ENCODE results near the gene FOXO3.
"Not testable (repeated sequence)": the region's sequence is repeated elsewhere in the genome, so short reads cannot be mapped to it uniquely, and the experiment has no call there.

FOXO3 gene

DNA sequence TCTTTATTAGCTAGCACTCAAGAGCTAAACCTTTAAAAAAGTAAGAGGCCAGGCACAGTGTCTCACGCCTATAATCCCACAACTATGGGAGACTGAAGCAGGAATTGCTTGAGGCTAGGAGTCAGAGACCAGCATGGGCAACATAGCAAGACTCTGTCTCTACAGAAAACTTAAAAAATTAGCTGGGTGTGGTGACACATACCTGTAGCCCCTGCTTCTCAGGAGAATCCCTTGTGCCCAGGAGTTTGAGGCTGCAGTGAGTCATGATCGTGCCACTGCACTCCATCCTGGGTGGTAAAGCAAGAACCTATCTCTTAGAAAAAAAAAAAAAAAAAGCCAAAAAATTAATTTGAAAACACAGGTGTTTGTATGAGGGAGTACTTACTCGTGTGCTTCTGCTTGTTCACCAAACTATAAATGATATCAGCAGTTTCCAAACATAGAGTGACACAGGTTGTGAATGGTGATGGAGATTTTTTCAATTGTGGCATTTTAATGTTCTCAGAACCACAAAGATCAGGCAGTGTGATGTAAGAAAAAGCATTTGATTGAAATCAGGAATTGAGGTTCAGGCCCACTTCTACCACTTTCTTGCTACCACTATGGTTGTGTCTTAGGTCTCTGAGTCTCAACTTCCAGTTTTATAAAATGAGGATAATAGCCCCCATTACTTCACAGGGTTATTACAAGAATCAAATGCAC, 104.9 kb downstream of the FOXO3 start:
- DNase-seq, result no peak

DNA sequence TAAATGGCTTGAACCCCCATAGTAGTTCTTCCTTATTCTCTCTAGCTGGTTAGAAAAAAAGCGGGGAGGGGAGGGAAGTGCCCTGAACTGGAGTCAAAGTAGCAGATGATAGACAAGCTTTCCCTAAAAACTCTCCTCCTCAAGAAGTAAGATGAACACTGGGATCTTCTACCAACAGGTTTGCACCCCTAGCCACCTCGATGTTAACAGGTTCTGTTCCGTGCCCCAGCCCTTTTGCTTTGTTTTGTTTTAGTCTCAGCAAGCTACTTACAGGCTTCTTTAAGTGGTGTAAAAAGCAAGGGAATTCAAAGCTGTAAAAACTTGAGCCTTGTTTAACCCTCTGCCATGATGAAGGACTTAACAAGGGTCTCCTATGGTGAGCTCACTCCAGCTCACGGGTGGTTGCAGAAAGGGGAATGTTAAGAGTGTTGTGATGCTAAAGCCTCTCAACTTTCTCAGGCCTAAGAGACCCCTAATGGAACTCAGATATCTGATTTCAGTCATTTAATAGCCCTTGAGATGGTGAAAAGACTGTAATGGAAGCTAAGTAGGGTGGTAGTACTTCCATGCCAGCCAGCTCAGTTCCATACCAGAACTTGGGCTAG, 106.0 kb downstream of the FOXO3 start:
- no peak for DNase-seq

DNA sequence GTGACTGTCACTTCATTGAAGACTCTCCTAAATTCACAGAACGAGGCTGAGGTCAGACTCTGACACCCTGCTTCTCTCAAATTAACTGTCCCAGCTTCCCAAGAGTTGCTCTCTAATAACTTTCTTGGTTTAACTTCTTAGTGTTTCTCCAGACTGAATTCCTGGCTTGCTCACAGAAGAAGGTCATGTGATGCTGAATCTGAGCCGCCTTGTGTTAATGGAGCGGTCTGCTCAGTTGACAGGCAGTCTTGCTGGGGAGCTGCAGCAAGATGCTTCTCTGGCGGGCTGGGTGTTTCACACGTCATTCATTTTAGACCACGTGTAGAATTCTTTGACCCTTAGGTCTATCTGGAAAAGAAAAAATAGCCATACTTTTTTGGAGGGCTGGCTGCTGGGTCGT, 107.3 kb downstream of the FOXO3 start:
- no peak for DNase-seq

DNA sequence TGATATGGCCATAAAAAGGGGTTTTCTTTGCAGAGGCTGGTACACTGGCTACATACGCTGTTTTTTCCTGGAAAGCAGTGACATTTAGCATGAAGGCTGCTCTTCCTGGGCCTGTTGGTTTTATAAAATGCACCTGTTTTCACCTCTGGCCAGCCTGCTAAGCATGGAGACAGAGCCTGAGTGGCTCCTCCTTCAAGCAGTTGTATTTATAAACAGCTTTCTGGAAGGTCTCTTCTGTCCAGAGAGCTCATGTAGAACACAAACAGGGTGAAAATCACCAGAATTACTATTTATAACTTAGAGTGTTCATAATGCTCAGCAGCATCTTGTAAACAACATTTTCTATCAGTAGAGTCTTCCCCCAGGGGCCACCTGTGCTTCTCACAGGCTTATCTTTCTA, 109.0 kb downstream of the FOXO3 start:
- DNase-seq, result no peak

DNA sequence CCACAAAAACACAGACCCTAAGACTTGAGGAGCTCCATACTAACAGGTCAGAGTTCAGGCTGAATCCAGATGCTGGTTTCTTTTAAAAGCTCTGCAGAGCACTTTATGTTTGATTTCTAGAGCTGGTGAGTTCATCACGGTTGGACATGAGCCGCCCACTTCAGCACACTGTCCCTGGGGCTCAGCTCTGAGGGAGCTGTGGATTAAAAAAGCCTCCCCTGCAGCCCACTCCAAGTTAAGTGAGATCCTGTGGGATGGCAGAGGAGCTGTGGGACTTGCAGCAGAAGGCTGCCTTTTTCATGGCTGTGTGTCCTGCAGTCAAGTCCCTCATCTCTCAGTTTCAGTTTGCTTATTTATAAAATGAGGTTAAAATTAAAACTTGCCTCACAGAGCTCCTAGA, 110.5 kb downstream of the FOXO3 start:
- DNase-seq, result no peak

DNA sequence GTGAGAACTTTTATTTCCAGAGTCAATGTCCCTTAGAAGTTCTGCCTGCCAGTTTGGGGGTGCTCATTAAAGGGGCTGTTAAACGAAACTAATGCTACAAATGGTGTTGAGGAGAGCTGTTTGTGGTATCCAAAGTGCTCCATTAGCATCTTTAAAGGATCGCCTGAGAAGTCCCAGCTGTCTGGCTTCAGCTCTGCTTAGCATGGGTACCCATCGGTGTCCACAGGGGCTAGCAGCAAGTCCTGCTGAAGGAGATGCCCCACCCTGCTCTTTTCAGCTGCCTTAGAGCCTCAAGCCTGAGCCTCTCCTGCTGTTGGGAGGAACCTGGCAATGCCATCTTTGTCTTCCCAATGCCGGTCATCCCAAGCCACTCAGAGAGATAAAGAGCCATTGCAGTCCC, 111.1 kb downstream of the FOXO3 start:
- no peak for DNase-seq

DNA sequence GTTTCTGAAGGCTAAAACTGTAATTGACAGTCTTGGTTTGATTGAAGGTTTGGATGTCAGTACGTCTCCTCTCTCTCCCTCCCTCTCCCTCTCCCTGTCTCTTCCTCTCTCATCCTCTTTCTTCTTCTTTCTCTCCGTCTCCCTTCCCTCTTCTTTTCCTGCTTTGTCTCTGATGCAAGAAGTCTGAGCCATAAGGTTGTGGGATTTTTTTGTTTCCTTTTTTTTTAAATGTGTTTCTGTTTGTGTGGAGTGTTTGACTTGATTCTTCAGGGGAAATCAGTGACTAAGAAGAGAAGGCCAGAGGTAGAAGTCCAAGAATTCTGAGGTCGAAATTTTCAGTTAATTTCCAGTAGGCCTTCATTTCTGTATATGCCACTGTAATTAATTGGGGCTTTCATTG, 111.9 kb downstream of the FOXO3 start:
- DNase-seq, result no peak

DNA sequence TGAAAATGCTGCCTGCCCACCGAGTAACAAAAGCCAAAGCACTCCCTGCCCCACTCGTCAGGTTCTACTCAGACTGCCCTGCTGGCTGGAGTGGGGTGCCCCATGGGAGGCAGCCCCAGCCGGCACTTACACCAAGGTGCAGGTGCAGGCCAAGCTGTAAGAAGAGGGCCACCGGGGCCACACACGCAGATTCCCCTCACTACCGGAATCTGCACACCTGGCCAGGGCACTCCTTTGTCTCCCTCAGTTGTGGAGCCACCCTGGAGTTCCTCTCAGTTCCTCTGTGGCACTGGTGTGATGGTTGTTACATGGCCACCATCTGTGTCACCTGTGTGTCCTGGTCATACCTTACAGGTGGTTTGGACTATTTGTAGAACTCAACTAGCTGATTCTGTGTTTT, 112.4 kb downstream of the FOXO3 start:
- DNase-seq, result no peak

DNA sequence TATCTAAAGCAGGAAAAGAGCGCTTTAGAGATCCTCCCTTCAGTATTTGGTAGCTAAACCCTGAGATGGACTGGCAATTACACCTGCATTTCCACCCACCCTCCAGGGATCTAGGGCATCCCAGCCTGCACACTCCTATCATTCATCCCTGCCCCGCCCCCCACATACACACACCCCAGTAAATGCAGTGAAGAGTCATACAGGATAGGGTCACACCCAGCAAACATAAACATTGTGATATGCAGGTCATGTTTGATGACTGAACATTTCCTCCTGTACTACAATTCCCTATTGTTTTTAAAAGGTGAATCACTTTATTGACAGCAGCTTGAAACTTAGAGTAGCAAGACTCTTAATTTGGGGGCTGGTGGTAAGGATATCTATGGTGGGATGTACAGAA, 112.9 kb downstream of the FOXO3 start:
- DNase-seq, result no peak

DNA sequence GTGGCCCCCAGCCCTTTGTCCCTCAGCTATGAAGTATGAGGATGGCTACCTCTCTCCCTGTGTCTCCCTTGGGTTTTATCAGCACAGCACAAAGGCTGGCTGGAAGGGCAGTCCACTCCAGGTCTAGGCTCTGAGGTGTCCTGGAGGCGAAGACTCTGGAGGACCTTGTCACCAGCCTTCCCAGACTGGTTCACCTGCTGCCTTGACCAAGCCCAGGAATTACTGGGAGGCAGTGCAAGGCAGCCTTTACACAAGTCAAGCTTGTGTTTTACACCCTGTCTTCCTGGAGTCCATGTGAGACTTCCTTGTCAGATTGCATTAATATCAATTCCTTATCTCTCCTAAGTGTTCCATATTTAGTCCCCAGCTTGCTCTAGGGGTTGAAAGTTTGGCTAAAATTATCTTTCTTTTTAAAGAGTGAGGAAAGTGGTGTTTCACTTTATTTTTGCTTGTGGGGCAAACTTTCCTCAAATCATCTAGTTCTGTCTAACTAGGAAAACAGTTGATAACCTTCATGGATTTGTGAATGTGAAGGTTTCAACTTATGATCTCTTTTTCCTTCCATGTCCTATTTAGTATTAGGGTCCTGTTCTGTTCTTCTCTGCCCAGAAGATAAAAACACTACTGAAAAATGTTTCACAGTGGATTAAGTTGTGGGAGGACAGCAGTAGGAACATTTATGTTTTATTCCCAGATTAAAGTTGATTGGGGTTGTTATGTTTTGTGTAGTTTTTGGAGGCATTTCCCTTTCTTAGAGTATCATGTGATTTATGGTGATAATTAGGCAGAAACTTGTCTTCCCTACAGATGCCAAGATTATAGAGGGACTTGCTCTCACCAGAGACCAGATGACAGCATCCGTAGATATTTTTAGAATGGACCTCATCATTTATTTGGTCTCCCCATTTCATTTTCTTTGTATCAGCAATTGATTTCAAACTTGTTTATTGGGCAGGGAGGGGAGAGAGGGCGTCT, 114.8 kb downstream of the FOXO3 start:
- DNase-seq, result no peak

DNA sequence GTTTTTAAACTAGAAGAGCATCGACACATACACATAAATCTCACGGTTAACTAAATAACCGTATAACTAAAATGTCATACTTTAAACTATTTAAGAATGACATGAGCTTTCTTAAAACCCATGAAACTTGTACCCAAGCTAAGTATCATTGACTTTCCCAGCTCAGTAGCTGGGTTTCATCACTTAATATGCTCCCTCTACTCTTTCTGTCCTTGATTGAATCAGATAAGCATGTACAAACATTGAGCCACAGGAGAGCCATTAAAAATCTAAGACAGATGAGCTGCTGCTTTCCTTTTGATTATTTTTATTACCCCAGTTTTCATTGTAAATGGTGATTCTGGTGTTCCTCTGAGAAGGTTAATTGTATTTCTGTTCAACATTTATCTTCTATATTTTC, 115.8 kb downstream of the FOXO3 start:
- DNase-seq, result no peak

DNA sequence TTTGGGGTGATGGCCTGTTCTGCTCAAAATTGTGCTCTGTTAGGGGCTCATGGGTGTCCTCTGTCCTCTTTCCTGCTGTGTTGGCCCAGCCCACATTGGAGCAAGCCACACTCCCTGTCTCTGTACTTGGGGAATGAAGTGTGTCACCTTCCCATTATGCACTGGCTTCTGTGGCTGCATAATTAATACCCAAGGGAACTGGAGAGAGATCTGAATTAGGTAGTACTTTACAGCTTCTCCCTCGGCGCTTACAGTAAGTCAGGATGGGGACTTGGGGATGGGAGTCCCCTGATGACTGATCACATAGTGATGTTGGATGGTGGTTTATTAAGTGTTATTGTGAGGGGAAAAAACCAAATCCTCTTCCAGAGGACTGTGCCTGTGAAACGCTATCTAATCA, 116.6 kb downstream of the FOXO3 start:
- no peak for DNase-seq

DNA sequence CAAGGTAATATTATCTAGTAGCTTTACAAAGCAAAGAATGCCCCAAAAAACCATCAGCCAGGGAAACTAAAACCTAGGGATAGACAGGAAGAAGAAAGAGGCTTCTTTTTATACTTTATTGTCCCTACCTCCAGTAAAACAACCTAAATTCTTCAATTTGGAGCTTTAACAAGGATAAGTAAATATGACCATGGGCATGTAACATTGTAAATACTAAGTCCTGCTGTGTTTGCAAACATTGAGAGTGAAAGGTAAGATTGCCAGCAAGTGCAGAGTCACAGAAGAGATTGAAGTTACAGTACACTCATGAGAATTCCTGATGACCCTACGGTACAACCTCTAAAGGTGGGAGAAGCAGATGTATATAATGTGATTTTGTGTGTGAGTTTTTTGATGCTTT, 117.2 kb downstream of the FOXO3 start:
- DNase-seq, result no peak

DNA sequence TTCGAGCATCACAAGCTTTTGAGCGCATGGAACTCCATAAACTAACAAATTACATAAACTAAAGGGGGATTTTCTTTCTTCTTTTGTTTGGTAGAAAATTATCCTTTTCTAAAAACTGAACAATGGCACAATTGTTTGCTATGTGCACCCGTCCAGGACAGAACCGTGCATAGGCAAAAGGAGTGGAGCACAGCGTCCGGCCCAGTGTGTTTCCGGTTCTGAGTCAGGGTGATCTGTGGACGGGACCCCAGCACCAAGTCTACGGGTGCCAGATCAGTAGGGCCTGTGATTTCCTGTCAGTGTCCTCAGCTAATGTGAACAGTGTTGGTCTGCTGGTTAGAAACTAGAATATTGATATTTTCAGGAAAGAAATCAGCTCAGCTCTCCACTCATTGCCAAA, 119.6 kb downstream of the FOXO3 start:
- not testable (repeated sequence) for DNase-seq

DNA sequence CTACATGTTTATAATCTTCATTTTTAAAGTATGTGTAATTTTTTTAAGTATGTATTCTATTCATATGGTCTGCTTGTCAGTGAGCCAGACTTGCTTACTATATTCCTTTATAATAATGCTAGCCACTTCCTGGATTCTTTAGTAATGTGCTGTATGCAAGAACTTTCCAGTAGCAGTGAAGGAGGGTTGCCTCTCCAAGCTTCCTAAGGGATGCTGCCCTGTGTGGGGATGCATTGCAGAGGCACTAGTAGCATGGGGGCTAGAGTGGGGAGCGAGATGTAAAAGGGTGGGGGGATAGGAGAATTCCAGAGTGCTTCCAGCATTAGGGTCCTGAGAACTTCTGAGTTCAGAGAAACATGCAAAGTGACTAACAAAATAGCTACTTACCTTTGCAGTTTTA, 121.0 kb downstream of the FOXO3 start:
- DNase-seq, result not testable (repeated sequence)

DNA sequence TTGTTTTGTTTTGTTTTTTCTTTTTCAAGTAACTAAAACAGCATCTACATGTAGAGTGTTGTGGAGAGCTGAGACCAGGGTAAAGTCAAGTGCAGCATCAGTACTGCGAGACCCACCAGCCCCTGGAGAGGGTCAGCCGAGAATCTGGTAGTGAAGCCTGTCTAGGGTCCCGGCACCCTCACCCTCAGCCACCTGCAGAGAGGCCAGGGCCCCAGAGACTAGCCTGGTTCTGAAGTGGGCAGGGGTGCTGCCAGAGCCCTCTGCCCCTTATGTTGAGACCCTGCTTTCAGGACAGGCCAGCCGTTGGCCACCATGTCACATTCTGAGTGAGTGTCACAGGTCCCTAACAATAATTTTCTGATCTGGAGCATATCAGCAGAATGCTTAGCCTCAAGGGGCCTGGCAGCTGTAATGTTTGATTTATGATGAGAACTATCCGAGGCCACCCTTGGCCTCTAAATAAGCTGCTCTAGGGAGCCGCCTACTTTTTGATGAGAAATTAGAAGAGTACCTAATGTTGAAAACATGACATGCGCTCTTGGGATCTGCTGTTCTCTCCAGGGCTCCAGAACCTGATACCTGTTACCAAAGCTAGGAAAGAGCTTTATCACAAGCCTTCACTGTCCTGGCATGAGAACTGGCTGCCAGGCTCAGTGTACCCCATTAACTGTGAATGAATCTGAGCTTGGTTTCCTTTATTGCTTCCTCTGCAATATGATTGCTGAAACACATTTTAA, 121.8 kb downstream of the FOXO3 start:
- not testable (repeated sequence) for DNase-seq

DNA sequence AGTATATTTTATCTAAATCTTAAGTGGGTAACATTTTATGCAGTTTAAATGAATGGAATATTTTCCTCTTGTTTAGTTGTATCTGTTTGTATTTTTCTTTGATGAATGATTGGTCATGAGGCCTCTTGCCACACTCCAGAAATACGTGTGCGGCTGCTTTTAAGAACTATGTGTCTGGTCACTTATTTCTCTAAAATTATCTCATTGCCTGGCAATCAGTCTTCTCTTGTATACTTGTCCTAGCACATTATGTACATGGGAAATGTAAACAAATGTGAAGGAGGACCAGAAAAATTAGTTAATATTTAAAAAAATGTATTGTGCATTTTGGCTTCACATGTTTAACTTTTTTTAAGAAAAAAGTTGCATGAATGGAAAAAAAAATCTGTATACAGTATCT, 123.3 kb downstream of the FOXO3 start:
- not testable (repeated sequence) for DNase-seq

DNA sequence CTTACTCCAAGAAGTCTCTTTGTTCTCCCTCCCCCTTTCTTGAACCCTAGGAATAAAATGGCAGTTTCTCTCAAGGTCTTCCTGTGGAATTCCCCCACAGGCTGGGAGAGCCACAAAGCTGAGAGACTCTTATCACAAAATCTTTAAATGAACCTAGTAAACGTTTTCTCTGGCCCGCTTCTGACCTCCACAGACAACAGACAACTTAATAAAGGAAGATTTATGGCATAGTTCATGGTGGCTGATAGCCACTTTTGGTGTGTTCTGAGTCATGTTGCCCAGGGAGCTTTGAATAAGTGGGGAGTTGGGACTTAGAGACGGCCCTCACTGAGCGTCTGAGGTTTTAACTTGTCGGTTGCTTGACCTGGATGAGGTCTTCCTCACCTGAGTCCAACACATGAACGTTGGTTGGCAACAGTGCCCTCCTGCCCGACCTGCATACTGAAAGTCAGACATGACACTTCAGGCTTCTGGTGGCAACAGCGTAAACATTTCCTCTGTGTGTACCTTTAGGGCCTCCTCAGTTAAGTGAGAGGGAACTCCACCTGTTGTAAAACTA, 124.1 kb downstream of the FOXO3 start:
- no peak for DNase-seq

DNA sequence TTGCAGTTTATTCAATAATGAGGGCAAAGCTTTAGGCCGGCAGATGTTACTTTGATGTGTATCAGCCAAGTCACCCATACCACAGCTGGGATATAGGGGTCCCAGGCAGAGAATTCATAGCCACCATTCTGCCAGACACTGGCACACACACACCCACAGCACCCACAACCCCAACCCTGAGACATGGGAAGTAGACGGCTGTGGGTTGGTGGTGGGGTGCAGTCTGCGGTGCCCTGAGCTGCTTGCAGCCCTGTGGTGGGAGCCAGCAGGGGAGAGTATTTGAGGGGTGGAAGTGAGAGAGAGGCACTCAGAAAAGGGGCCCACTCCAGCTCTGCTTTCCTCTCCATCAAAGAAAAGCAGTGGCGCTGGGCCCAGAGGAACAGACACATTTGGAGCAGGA, 125.3 kb downstream of the FOXO3 start:
- DNase-seq, result no peak

DNA sequence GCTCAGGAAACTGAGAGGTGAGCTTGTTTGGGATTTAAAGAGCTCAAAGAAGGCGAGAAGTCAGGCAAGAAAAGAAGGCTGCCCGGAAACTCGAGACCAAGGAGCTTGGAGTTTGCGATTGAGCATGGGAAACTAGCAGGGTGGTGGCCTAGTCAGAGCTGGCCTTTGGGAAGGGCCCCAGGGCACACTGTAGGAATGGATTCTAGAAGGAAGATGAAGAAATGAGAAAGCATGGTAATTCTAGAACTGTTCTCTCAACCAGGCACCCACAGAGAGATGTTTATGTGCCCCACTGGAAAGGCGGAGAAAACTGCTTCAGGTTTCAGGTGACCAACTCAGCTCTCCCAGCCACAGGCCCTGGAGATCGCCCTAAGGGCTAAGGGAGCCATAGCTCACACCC, 126.2 kb downstream of the FOXO3 start:
- DNase-seq, result no peak

DNA sequence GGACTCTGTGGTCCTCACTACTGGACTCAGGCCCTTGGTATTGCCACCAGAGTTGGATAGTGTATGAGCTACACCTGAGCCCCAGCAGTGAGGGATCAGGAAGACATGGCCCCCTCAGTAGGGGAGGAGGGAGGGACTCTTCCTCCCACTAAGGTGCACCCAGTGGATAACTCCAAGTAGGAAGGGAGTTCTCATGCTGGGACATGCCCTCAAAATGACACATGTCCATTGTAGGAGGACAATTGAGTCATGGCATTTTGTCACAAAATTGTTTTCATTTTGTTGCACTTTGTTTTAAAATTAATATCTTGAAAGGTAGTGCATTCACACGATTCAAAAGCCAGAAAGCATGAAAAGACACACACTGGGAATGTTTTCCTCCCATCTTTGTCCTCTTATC, 127.2 kb downstream of the FOXO3 start:
- no peak for DNase-seq

DNA sequence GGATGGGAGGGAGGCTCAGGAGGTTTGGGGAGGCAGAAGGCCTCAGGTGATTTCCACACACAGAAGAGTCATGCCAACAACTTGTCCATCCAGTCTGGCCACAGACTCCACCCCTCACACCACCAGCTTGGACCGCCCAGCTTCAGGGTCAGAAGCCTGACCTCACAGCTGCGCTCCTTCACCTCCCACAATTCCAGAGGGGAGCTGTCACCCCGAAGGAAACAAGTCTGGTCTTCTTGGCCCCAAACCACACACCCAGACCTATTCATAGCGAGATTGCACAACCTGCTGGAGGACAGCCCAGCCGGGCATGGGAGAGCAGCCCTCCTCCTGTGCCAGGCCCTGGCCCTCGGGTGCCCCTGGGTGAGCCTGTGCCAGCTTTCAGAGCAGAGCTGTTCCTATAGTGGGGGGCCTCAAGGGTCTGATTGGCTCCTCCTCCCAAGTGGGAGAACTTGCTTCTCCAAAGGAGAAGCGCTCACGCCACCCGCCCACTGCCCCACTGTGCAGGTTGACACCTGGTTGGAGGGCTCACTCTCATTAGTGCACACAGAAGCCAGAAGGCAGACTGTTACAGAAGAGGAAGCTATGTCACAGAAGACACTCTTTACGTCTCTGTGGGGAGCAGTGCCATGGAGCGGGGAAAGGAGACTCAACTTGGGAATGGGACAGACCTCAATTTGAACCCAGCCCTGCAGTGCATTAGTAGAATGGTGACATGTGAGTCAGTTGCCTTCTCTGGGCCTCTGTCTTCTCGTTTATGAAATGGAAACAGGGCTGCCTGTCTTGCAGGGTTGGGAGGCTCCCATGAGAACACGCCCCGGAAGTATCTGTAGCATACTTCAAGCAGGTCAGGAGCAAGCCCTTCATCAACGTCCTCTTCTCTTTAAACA, 128.8 kb downstream of the FOXO3 start:
- no peak for DNase-seq

All from SHP77 treated with DMSO at 0.1 percent for 48 hours (cell line).